HepG2 (cell line): ENCODE results near the gene MZF1. TPM values are rescaled to one million over a fixed set of nuclear protein-coding genes. Genes with fewer than 3 reads are reported as not detected.
A peak's percentile ranks its signal among the peaks of the same experiment; 100 is the strongest.

Source experiments
- ATAC-seq: fragments of 200-7000 bp; cut with Tn5 transposase; 3 replicates; pipeline ENCODE4 v1.9.1; 2020; ENCODE audit warnings: mild to moderate bottlenecking, moderate library complexity
- BruUV-seq: library from RNA; stranded (reverse); fragments of 400-500 nt; replicated peaks from 2 replicates; lab custom pipeline; 2021; lab: Mats Ljungman, UMichigan
- CTCF ChIA-PET: fragments of 300-600 bp; formaldehyde crosslinking; extraction: SDS; loops from one replicate; lab custom pipeline; 2021; ENCODE audit warnings: low total read pairs, inconsistent platforms, low intra/inter-chr PET ratio; lab: Yijun Ruan, JAX
- POLR2A ChIA-PET: fragments of 350-600 bp; sonication (Branson Sonifier 250); formaldehyde crosslinking; loops from one replicate; lab custom pipeline; 2020; ENCODE audit warnings: antibody characterized with exemption, inconsistent platforms; lab: Yijun Ruan, JAX
- DNase-seq: peaks from one replicate; pipeline ENCODE4 v3.0.0-alpha.2; 2015; ENCODE audit warnings: low spot score
- FAIRE-seq: peaks from 3 replicates; lab custom pipeline; 2011; peaks lifted over from hg19 to GRCh38; lab: Jason Lieb, UNC
- H2AFZ ChIP-seq: one replicate; pipeline ENCODE4 v1.6.1; 2011; ENCODE audit warnings: low read length, inconsistent platforms
- H3K27ac ChIP-seq: fragments of 300-600 bp; 3 replicates; pipeline ENCODE4 v1.8.0; 2011; ENCODE audit warnings: mixed run types, mild to moderate bottlenecking, mixed read lengths, low read length, inconsistent platforms; ENCODE audit not compliant: insufficient read depth; ENCODE audit errors: extremely low read length
- H3K27me3 ChIP-seq, 2 experiments: fragments of 200-600 bp in 1 of 2; 2 replicates in 1 of 2; 3 replicates in 1 of 2; pipeline versions ENCODE4 v1.6.0 to v1.8.0; 2011; ENCODE audit warnings: low read length in 2 of 2, mild to moderate bottlenecking in 2 of 2, moderate library complexity in 2 of 2, inconsistent platforms in 1 of 2; ENCODE audit not compliant: insufficient read depth in 2 of 2, control insufficient read depth in 1 of 2
- H3K36me3 ChIP-seq, 2 experiments: fragments of 200-600 bp in 1 of 2; replicated peaks in 1 of 2; 2 replicates in 1 of 2; 3 replicates in 1 of 2; pipeline versions ENCODE4 v1.5.1 to v1.8.0; 2011; ENCODE audit warnings: low read length in 2 of 2, inconsistent platforms in 1 of 2; ENCODE audit not compliant: insufficient read depth in 2 of 2, control insufficient read depth in 1 of 2
- H3K4me1 ChIP-seq: 2 replicates; pipeline ENCODE4 v1.5.1; 2012; ENCODE audit warnings: low read length, inconsistent platforms; ENCODE audit not compliant: insufficient read depth
- H3K4me2 ChIP-seq: 2 replicates; pipeline ENCODE4 v1.6.0; 2011; ENCODE audit warnings: low read depth, low read length, inconsistent platforms
- H3K4me3 ChIP-seq, 3 experiments: fragments of 200-600 bp in 1 of 3; sonication (generic), shearing (Covaris generic) in 1 of 3; replicated peaks in 1 of 3; 2 replicates each; pipeline ENCODE4 v1.5.1; 2011 to 2016; ENCODE audit warnings: low read length in 3 of 3, inconsistent platforms in 2 of 3, low read depth in 2 of 3, mild to moderate bottlenecking in 2 of 3, control low read depth in 1 of 3, mixed read lengths in 1 of 3; ENCODE audit not compliant: insufficient read depth in 1 of 3
- H3K79me2 ChIP-seq: one replicate; pipeline ENCODE4 v1.6.1; 2011; ENCODE audit warnings: low read length, inconsistent platforms; ENCODE audit not compliant: insufficient read depth
- H3K9ac ChIP-seq: 2 replicates; pipeline ENCODE4 v1.6.0; 2011; ENCODE audit warnings: mild to moderate bottlenecking, low read depth, low read length, inconsistent platforms; ENCODE audit not compliant: insufficient read depth
- H3K9me3 ChIP-seq: 2 replicates; pipeline ENCODE4 v1.5.1; 2012; ENCODE audit warnings: mild to moderate bottlenecking, low read length
- H4K20me1 ChIP-seq: 2 replicates; pipeline ENCODE4 v1.6.0; 2011; ENCODE audit warnings: inconsistent platforms, mild to moderate bottlenecking, low read length, moderate library complexity; ENCODE audit not compliant: insufficient read depth
- BRF2 ChIP-seq: sonication (generic); formaldehyde crosslinking; IDR thresholded peaks from 2 replicates; pipeline ENCODE4 v1.8.1; 2022; ENCODE audit warnings: mild to moderate bottlenecking, missing genetic modification reagents
- CSRNP1 ChIP-seq: sonication (generic); formaldehyde crosslinking; IDR thresholded peaks from 2 replicates; pipeline ENCODE4 v1.8.1; 2023; ENCODE audit warnings: mild to moderate bottlenecking, missing genetic modification reagents
- HNF4A ChIP-seq: sonication (generic); formaldehyde crosslinking; IDR thresholded peaks from 2 replicates; pipeline ENCODE4 v1.4.0; 2020; ENCODE audit warnings: missing genetic modification reagents
- HNRNPLL ChIP-seq: fragments of 200-400 bp; formaldehyde crosslinking; IDR thresholded peaks from 2 replicates; pipeline ENCODE4 v1.6.1; 2017; ENCODE audit warnings: mild to moderate bottlenecking, low read depth, low read length; ENCODE audit not compliant: poor library complexity, severe bottlenecking
- MTF2 ChIP-seq: sonication (generic); formaldehyde crosslinking; IDR thresholded peaks from 2 replicates; pipeline ENCODE4 v1.5.0; 2020; ENCODE audit warnings: missing genetic modification reagents, borderline replicate concordance
- ZNF24 ChIP-seq: fragments of 450-650 bp; IDR thresholded peaks from 2 replicates; pipeline ENCODE4 v1.6.1; 2017; ENCODE audit warnings: antibody characterized with exemption, mild to moderate bottlenecking
- ZNF468 ChIP-seq: sonication (generic); formaldehyde crosslinking; IDR thresholded peaks from 2 replicates; pipeline ENCODE4 v1.8.0; 2022; ENCODE audit warnings: mild to moderate bottlenecking, moderate library complexity, missing genetic modification reagents
- ZXDC ChIP-seq: sonication (generic); formaldehyde crosslinking; IDR thresholded peaks from 2 replicates; pipeline ENCODE4 v1.5.0; 2020; ENCODE audit warnings: mild to moderate bottlenecking, missing genetic modification reagents
- WGBS: methylation state at CpG from one replicate; pipeline ENCODE4 v1.1.6; 2017; ENCODE audit warnings: low lambda C conversion rate; 5-methylcytosine and 5-hydroxymethylcytosine counted together
- in situ Hi-C: cut with HindIII; loops from 2 replicates; pipeline ENCODE4 v1.10.0; 2017; ENCODE audit warnings: low pct_unique_long_range_greater_than_20kb; ENCODE audit not compliant: extremely low pct_ligation_motif_present
- intact Hi-C: fragments of 100-400 bp; cut with micrococcal nuclease; formaldehyde crosslinking; loops from one replicate; pipeline ENCODE4 v1.10.0; 2022; ENCODE audit not compliant: unreplicated experiment
- polyA plus RNA-seq, 8 experiments: library from polyadenylated mRNA; depleted of rRNA in 3 of 8; stranded (reverse) in 7 of 8; unstranded in 1 of 8; fragments of >200 nt; fragmentation: Illumina TruSeq in 4 of 8; extraction: Trizol in 4 of 8; gene quantifications; 2 replicates each; pipeline versions ENCODE4 v1.2.1 to v1.2.3, GENCODE V29; 2011 to 2016; ENCODE audit warnings: low read depth in 4 of 8, missing spikeins in 1 of 8, mixed read lengths in 1 of 8; ENCODE audit not compliant: insufficient read depth in 1 of 8
- total RNA-seq, 5 experiments: library from RNA; depleted of rRNA; stranded (reverse); fragments of >200 nt; fragmentation: Illumina TruSeq; extraction: Trizol; gene quantifications; 2 replicates each; pipeline ENCODE4 v1.2.3, GENCODE V29; 2016; ENCODE audit warnings: low read depth in 1 of 5

Gene MZF1
- total and polyA plus RNA-seq, 2 of the 13 experiments (the other 11 are each of a cell fraction or from before 2014, with no cell fraction given) = 3.1 to 8.1 TPM

- Histone ChIP-seq H3K4me2 (peak overlapping the region; percentile 76), H2AFZ (no peak overlapping the region), H3K27ac (no peak overlapping the region), H3K4me1 (peaks cover 32% of the 10 kb centered on the region), H3K9me3 (no peaks in the 10 kb centered on the region), H3K36me3 (no peaks in the 10 kb centered on the region), H3K79me2 (no peaks in the 10 kb centered on the region), H3K27me3 (no peaks in the 10 kb centered on the region), H4K20me1 (no peaks in the 10 kb centered on the region), H3K4me3 (peak overlapping the region; percentile 23 to 57 (median 55); a peak in 5 of 6 replicates), H3K9ac (peak overlapping the region; percentile 47; the same call in 1 of the 2 replicates)
- ATAC-seq = peak; percentile 67
- POLR2A ChIA-PET = interaction anchor here (1.2 to 1.7 kb wide), 3 partner anchors 17 to 26 kb away, joined by 3 to 5 read pairs (median 3); partner anchors contain the start of genes SLC27A5 and ZBTB45
- CTCF ChIA-PET = no interaction called here
- intact Hi-C loops = no loop called here
- in situ Hi-C loops = no loop called here
- 52% methylated on average over 6 of the region's 8 CpGs for WGBS
- TF ChIP-seq BRF2 (CRISPR knock-in tag) (no peak), HNF4A (CRISPR knock-in tag) (peak; percentile 24; the same call in 1 of the 2 replicates)
- BruUV-seq = no TSS peak
- DNase-seq = no peak
- FAIRE-seq = no peak
Measured at GRCh38 chr19:58536852-58537798, 36.0 kb downstream of the MZF1 start.

- intact Hi-C loops (no loop called here), in situ Hi-C loops (no loop called here)
- FAIRE-seq (no peak), ATAC-seq (no peak), DNase-seq (no peak)
- no peak overlapping the region for H2AFZ ChIP-seq
- H3K36me3 ChIP-seq = no peaks in the 10 kb centered on the region
- H3K79me2 ChIP-seq = no peaks in the 10 kb centered on the region
- no peaks in the 10 kb centered on the region for H3K27me3 ChIP-seq
- peaks cover 32% of the 10 kb centered on the region for H3K4me1 ChIP-seq
- 88% methylated on average over 3 of the region's 3 CpGs for WGBS
- no peaks in the 10 kb centered on the region for H3K9me3 ChIP-seq
- no peak overlapping the region for H3K4me2 ChIP-seq
- ChIA-PET CTCF (no interaction called here), POLR2A (interaction anchor here (1.7 to 3.1 kb wide), 2 partner anchors 8 to 16 kb away, joined by 3 to 15 read pairs; partner anchors contain the start of genes TRIM28 and ZBTB45)
- no peaks in the 10 kb centered on the region for H4K20me1 ChIP-seq
- no TSS peak for BruUV-seq
- no peak overlapping the region for H3K27ac ChIP-seq
- no peak overlapping the region for H3K9ac ChIP-seq
- H3K4me3 ChIP-seq = no peak overlapping the region
- TF ChIP-seq HNRNPLL = no peak
- TF ChIP-seq ZNF468 = no peak
- no peak for TF ChIP-seq ZNF24
- TF ChIP-seq CSRNP1 (CRISPR knock-in tag) = no peak
- no peak for TF ChIP-seq MTF2
- TF ChIP-seq ZXDC (CRISPR knock-in tag) = no peak
Measured at GRCh38 chr19:58535857-58536256, 37.3 kb downstream of the MZF1 start.
